Fibroblast of the aortic adventitia (primary cell): Measurements from ENCODE around the gene TLR9. TPM values are rescaled to one million over a fixed set of nuclear protein-coding genes. Genes with fewer than 3 reads are reported as not detected.

Experiments used
- DNase-seq: peaks from one replicate; pipeline ENCODE4 v3.0.0-alpha.2; 2010; ENCODE audit warnings: low read depth
- H3K4me3 ChIP-seq: 2 replicates; pipeline ENCODE4 v1.5.1; 2011; ENCODE audit warnings: low read depth, mild to moderate bottlenecking, control low read depth, low read length, moderate library complexity
- CTCF ChIP-seq: IDR thresholded peaks from 2 replicates; pipeline ENCODE4 v1.5.1; 2011; ENCODE audit warnings: mild to moderate bottlenecking, low read length, control low read depth, inconsistent platforms; ENCODE audit not compliant: insufficient read depth
- total RNA-seq: library from RNA; depleted of rRNA; stranded (reverse); fragments of >200 nt; gene quantifications from 2 replicates; pipeline ENCODE4 v1.2.3, GENCODE V29; 2012; ENCODE audit warnings: low replicate concordance

Gene TLR9
- total RNA-seq, 1 donor = not detected

GRCh38 chr3:52185837-52186236 is 39.6 kb downstream of the TLR9 start:
- no peak for TF ChIP-seq CTCF
- DNase-seq = no peak
- H3K4me3 ChIP-seq = no peak overlapping the region

DNA sequence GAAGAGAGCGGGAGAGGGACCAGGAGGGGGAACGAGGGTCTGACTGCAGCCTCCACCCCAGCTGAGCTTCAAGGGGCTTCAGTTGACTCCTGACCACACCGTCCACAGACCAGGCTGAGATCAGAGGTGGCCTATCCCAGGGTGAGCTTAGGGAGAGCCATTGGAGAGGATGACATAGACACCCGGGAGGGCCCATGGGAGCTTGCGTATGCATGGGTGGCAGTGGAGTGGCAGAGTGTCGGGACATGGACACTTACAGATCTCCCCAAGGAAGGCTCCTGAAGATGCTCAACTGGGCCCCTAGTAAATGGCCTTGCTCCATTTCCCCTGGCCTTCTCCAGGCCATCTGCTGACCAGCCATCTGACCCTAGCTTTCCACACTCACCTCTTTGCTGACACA is 40.1 kb downstream of the TLR9 start:
- H3K4me3 ChIP-seq = no peak overlapping the region
- no peak for TF ChIP-seq CTCF
- no peak for DNase-seq

DNA sequence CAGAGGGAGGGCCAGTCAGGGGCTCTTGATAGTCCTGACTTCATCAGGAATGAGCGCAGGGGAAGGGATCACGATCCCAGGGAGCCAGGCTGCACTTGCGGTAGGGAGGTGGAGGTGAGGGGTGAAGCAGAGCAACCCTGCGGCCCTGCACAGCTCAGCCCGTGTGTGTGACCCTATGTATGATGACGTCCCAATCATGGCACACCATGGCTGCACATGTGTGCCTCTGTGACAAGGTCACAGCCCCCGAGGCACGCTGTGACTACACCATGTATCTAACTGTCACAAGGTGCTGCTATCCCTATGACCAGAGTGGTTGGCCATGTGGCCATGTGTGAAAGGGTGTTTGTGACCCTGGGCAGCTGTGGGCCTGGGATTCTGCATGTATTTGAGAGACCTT is 40.8 kb downstream of the TLR9 start:
- DNase-seq = no peak
- TF ChIP-seq CTCF = no peak
- H3K4me3 ChIP-seq = no peak overlapping the region

GRCh38 chr3:52183786-52184445 is 41.5 kb downstream of the TLR9 start:
- H3K4me3 ChIP-seq = no peak overlapping the region
- no peak for TF ChIP-seq CTCF
- DNase-seq = no peak

DNA sequence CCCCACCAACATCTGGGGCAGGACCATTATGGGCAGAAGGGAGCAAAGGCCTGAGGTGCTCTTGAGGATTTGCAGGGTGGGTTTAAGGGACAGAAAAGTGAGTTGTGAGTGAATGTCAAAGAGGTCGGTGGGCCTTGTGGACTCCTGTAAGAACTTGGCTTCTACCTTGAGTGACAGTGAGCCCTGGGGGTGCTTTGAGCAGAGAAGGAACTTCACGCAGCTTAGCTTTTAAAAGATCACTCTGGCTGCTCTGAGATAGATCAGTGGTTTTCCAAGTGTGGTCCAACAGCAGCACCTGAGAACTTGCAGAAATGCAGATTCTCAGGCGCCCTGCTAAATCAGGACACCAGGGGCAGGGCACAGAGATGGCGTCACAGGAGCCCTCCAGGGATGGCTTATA is 42.8 kb downstream of the TLR9 start:
- TF ChIP-seq CTCF = no peak
- DNase-seq = no peak
- H3K4me3 ChIP-seq = no peak overlapping the region

- no peak for DNase-seq
- no peak for TF ChIP-seq CTCF
- no peak overlapping the region for H3K4me3 ChIP-seq
Measured at GRCh38 chr3:52182196-52182595, 43.2 kb downstream of the TLR9 start.

DNA sequence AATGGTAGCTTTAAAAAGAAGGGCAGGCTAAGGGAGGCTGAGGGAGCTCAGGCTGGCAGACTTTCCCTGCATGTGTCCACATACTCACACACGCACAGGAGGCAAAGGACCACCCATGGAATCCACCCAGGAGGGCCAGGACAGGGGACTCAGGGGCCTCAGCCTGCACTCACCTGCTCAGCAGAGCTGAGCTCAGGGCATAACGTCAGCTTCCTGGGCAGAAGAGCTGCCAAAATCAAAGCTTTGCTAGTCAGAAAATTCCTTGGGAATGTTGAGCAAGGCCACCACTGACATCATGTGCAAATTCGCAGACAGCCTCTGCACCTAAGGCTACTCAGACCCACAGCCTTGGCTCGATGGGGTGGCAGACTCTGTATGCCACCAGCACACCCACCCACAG is 43.9 kb downstream of the TLR9 start:
- peak; percentile 72 for DNase-seq
- H3K4me3 ChIP-seq = no peak overlapping the region
- no peak for TF ChIP-seq CTCF
